MM.1S (cell line): ENCODE measurements around the gene SPAM1.
"Not testable (repeated sequence)": the region's sequence is repeated elsewhere in the genome, so short reads cannot be mapped to it uniquely, and the experiment has no call there.

Experiments
- DNase-seq: peaks from one replicate; pipeline ENCODE4 v3.0.0-alpha.2; 2015
- H2AFZ ChIP-seq: fragments of 300-600 bp; sonication (generic); 2 replicates; pipeline ENCODE4 v1.6.0; 2016; ENCODE audit warnings: antibody characterized with exemption, low read length
- H3F3A ChIP-seq: fragments of 300-600 bp; sonication (generic); 2 replicates; pipeline ENCODE4 v1.6.1; 2016; ENCODE audit warnings: mild to moderate bottlenecking, antibody characterized with exemption, low read length, moderate library complexity, mixed read lengths; ENCODE audit not compliant: insufficient read depth
- H3K27ac ChIP-seq: fragments of 300-600 bp; sonication (generic); 2 replicates; pipeline ENCODE4 v1.5.1; 2016; ENCODE audit warnings: mild to moderate bottlenecking, low read length
- H3K27me3 ChIP-seq: fragments of 300-600 bp; sonication (generic); replicated peaks from 2 replicates; pipeline ENCODE4 v1.6.0; 2016; ENCODE audit warnings: low read length; ENCODE audit not compliant: insufficient read depth
- H3K36me3 ChIP-seq: fragments of 300-600 bp; sonication (generic); replicated peaks from 2 replicates; pipeline ENCODE4 v1.6.1; 2016; ENCODE audit warnings: mild to moderate bottlenecking, low read length, mixed read lengths; ENCODE audit not compliant: insufficient read depth
- H3K4me1 ChIP-seq: fragments of 300-600 bp; sonication (generic); 2 replicates; pipeline ENCODE4 v1.6.1; 2016; ENCODE audit warnings: low read length, mixed read lengths
- H3K4me2 ChIP-seq: fragments of 300-600 bp; sonication (generic); 2 replicates; pipeline ENCODE4 v1.6.0; 2016; ENCODE audit warnings: low read depth, low read length
- H3K4me3 ChIP-seq: fragments of 300-600 bp; sonication (generic); 2 replicates; pipeline ENCODE4 v1.5.1; 2016; ENCODE audit warnings: low read length, mixed read lengths
- H3K79me2 ChIP-seq: fragments of 300-600 bp; sonication (generic); 2 replicates; pipeline ENCODE4 v1.6.1; 2016; ENCODE audit warnings: mixed run types, low read length, mixed read lengths
- H3K9ac ChIP-seq: fragments of 300-600 bp; sonication (generic); 2 replicates; pipeline ENCODE4 v1.6.1; 2016; ENCODE audit warnings: low read length, mixed read lengths
- H3K9me2 ChIP-seq: fragments of 300-600 bp; sonication (generic); replicated peaks from 2 replicates; pipeline ENCODE4 v1.6.1; 2016; ENCODE audit warnings: mild to moderate bottlenecking, low read length, mixed read lengths; ENCODE audit not compliant: insufficient read depth
- H3K9me3 ChIP-seq: fragments of 300-600 bp; sonication (generic); replicated peaks from 2 replicates; pipeline ENCODE4 v1.6.1; 2016; ENCODE audit warnings: mild to moderate bottlenecking, low read length, mixed read lengths; ENCODE audit not compliant: insufficient read depth
- H4K20me1 ChIP-seq: fragments of 300-600 bp; sonication (generic); 2 replicates; pipeline ENCODE4 v1.6.1; 2016; ENCODE audit warnings: mild to moderate bottlenecking, low read length, moderate library complexity, mixed read lengths; ENCODE audit not compliant: insufficient read depth
- CTCF ChIP-seq: fragments of 300-600 bp; sonication (generic); IDR thresholded peaks from 2 replicates; pipeline ENCODE4 v1.5.1; 2016; ENCODE audit warnings: antibody characterized with exemption, low read length, mixed read lengths
- EZH2 ChIP-seq: fragments of 300-600 bp; sonication (generic); optimal IDR thresholded peaks from 2 replicates; pipeline ENCODE3; 2017; ENCODE audit warnings: low read depth, mild to moderate bottlenecking, antibody characterized with exemption, low read length, mixed read lengths
- EZH2phosphoT487 ChIP-seq: fragments of 300-600 bp; sonication (generic); IDR thresholded peaks from 2 replicates; pipeline ENCODE4 v1.6.1; 2018; ENCODE audit warnings: antibody characterized with exemption, low read length

Gene SPAM1

GRCh38 chr7:123999703-124000102, 74.7 kb downstream of the SPAM1 start:
- TF ChIP-seq EZH2phosphoT487 (no peak), EZH2 (no peak), CTCF (no peak)
- H4K20me1 ChIP-seq: no peaks in the 10 kb centered on the region
- no peak overlapping the region for H3K4me3 ChIP-seq
- peaks cover 7% of the 10 kb centered on the region; the same call in 1 of the 2 replicates for H3F3A ChIP-seq
- H3K9ac ChIP-seq: no peak overlapping the region
- peaks cover 14% of the 10 kb centered on the region for H3K4me1 ChIP-seq
- no peak for DNase-seq
- H3K9me3 ChIP-seq: no peaks in the 10 kb centered on the region
- no peak overlapping the region for H2AFZ ChIP-seq
- H3K27ac ChIP-seq: no peak overlapping the region
- no peaks in the 10 kb centered on the region for H3K9me2 ChIP-seq
- no peaks in the 10 kb centered on the region for H3K36me3 ChIP-seq
- H3K4me2 ChIP-seq: no peak overlapping the region
- H3K27me3 ChIP-seq: no peaks in the 10 kb centered on the region
- H3K79me2 ChIP-seq: no peaks in the 10 kb centered on the region

GRCh38 chr7:124008296-124008695, 83.3 kb downstream of the SPAM1 start:
- H3K4me1 ChIP-seq, H3K36me3 ChIP-seq, H3K27me3 ChIP-seq, H3K4me2 ChIP-seq, H3K79me2 ChIP-seq, H2AFZ ChIP-seq, H4K20me1 ChIP-seq, H3K9me3 ChIP-seq, H3F3A ChIP-seq, H3K9me2 ChIP-seq, H3K4me3 ChIP-seq, DNase-seq, H3K9ac ChIP-seq, H3K27ac ChIP-seq: not testable (repeated sequence)

- Histone ChIP-seq H3K27ac (no peak overlapping the region), H3K9me2 (no peaks in the 10 kb centered on the region), H3F3A (no peaks in the 10 kb centered on the region; the same call in 1 of the 2 replicates), H3K4me2 (no peak overlapping the region), H3K9ac (no peak overlapping the region), H3K4me3 (no peak overlapping the region), H3K27me3 (no peaks in the 10 kb centered on the region), H3K9me3 (no peaks in the 10 kb centered on the region), H2AFZ (no peak overlapping the region), H4K20me1 (no peaks in the 10 kb centered on the region), H3K36me3 (no peaks in the 10 kb centered on the region), H3K79me2 (no peaks in the 10 kb centered on the region), H3K4me1 (peaks cover 8% of the 10 kb centered on the region; the same call in 1 of the 2 replicates)
- TF ChIP-seq EZH2phosphoT487: no peak
- TF ChIP-seq EZH2: no peak
- TF ChIP-seq CTCF: no peak
- peak; percentile 37 for DNase-seq
Observed at GRCh38 chr7:124009321-124009720, 84.3 kb downstream of the SPAM1 start.
